ENCODE data around the gene MBP.

Gene MBP

DNA sequence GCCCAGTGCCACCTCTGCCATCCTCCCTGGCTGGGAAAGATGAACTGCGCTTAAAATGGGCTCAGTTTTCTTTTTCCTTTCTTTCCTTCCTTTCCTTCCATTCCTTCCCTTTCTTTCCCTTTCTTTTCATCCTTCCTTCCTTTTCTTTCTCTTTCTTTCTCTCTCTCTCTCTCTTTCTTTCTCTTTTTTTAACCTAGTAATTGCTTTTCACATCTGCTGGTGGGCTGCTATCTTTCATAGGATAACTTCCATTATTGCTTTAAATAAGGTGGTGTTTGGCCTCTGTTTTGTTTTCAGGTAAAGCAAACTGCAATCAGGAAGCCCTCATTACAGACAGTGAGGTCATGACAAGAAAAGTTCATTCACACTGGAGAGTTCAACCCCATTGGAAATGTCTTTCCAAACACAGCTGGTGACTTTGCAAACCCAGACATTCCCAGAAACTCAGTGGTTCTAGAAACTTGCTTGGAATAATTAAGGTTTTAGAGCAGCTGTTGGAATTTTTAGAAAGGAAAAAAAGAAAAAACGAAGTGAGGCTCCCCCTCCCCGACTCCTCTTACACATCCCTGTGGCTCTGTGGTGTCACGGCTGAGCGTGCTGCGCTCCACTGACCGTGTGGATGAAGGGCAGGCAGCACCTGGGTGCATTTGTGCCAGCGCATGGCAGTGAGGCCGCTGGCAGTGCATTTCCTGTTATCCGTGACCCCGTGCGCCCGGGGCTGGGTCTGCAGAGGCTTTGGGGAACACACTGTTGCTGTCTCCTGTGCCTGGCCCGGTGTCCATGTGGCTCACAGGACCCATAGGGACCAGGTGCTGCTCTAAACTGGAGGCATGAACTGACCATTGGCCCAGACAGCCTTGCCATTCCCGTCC lies 76.9 kb downstream of the MBP start:
- Histone ChIP-seq H4K20me1 (ENCODE audit: insufficient read depth) (no peaks in the 10 kb centered on the region), H3K36me3 (ENCODE audit: insufficient read depth) (no peaks in the 10 kb centered on the region), H3K27me3 (ENCODE audit: insufficient read depth, low read depth) (no peaks in the 10 kb centered on the region), H3K4me1 (ENCODE audit: low read depth, poor library complexity, severe bottlenecking) (peaks cover 29% of the 10 kb centered on the region), H2AFZ (ENCODE audit: low read depth) (peak overlapping the region; percentile 5; the same call in 1 of the 2 replicates), H3K9ac (no peak overlapping the region), H3K4me2 (peak overlapping the region; percentile 24; the same call in 1 of the 2 replicates), H3K4me3 (IDR thresholded peaks at IDR 0.05; ENCODE audit: insufficient read depth, low read depth, low read length) (no peak overlapping the region), H3K27ac (peak overlapping the region; percentile 31), H3K79me2 (ENCODE audit: insufficient read depth, low read depth) (no peaks in the 10 kb centered on the region)
- TF ChIP-seq, protein P1, sequence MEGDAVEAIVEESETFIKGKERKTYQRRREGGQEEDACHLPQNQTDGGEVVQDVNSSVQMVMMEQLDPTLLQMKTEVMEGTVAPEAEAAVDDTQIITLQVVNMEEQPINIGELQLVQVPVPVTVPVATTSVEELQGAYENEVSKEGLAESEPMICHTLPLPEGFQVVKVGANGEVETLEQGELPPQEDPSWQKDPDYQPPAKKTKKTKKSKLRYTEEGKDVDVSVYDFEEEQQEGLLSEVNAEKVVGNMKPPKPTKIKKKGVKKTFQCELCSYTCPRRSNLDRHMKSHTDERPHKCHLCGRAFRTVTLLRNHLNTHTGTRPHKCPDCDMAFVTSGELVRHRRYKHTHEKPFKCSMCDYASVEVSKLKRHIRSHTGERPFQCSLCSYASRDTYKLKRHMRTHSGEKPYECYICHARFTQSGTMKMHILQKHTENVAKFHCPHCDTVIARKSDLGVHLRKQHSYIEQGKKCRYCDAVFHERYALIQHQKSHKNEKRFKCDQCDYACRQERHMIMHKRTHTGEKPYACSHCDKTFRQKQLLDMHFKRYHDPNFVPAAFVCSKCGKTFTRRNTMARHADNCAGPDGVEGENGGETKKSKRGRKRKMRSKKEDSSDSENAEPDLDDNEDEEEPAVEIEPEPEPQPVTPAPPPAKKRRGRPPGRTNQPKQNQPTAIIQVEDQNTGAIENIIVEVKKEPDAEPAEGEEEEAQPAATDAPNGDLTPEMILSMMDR (conservative IDR thresholded peaks at IDR 0.05; ENCODE audit: low read depth, low read length), result no peak

GRCh38 chr18:77054606-77055428 lies 77.8 kb downstream of the MBP start:
- no peaks in the 10 kb centered on the region for H3K79me2 ChIP-seq (ENCODE audit: insufficient read depth, low read depth)
- TF ChIP-seq, protein P1 (conservative IDR thresholded peaks at IDR 0.05; ENCODE audit: low read depth, low read length), result peak; percentile 61
- H3K4me1 ChIP-seq (ENCODE audit: low read depth, poor library complexity, severe bottlenecking), result peaks cover 21% of the 10 kb centered on the region
- no peaks in the 10 kb centered on the region for H4K20me1 ChIP-seq (ENCODE audit: insufficient read depth)
- H3K4me2 ChIP-seq, result peak overlapping the region; percentile 24
- H3K36me3 ChIP-seq (ENCODE audit: insufficient read depth), result no peaks in the 10 kb centered on the region
- no peak overlapping the region for H3K4me3 ChIP-seq (IDR thresholded peaks at IDR 0.05; ENCODE audit: insufficient read depth, low read depth, low read length)
- H2AFZ ChIP-seq (ENCODE audit: low read depth), result peak overlapping the region; percentile 5; the same call in 1 of the 2 replicates
- H3K27ac ChIP-seq, result peak overlapping the region; percentile 31
- no peaks in the 10 kb centered on the region for H3K27me3 ChIP-seq (ENCODE audit: insufficient read depth, low read depth)
- no peak overlapping the region for H3K9ac ChIP-seq

GRCh38 chr18:77054288-77054605 lies 78.3 kb downstream of the MBP start:
- H3K27me3 ChIP-seq (ENCODE audit: insufficient read depth, low read depth), result no peaks in the 10 kb centered on the region
- no peak overlapping the region for H3K9ac ChIP-seq
- no peak overlapping the region for H3K4me3 ChIP-seq (IDR thresholded peaks at IDR 0.05; ENCODE audit: insufficient read depth, low read depth, low read length)
- peaks cover 21% of the 10 kb centered on the region for H3K4me1 ChIP-seq (ENCODE audit: low read depth, poor library complexity, severe bottlenecking)
- TF ChIP-seq, protein P1 (conservative IDR thresholded peaks at IDR 0.05; ENCODE audit: low read depth, low read length), result no peak
- peak overlapping the region; percentile 24; the same call in 1 of the 2 replicates for H3K4me2 ChIP-seq
- no peaks in the 10 kb centered on the region for H4K20me1 ChIP-seq (ENCODE audit: insufficient read depth)
- no peaks in the 10 kb centered on the region for H3K79me2 ChIP-seq (ENCODE audit: insufficient read depth, low read depth)
- peak overlapping the region; percentile 31; the same call in 1 of the 2 replicates for H3K27ac ChIP-seq
- no peaks in the 10 kb centered on the region for H3K36me3 ChIP-seq (ENCODE audit: insufficient read depth)
- H2AFZ ChIP-seq (ENCODE audit: low read depth), result peak overlapping the region; percentile 5; the same call in 1 of the 2 replicates

DNA sequence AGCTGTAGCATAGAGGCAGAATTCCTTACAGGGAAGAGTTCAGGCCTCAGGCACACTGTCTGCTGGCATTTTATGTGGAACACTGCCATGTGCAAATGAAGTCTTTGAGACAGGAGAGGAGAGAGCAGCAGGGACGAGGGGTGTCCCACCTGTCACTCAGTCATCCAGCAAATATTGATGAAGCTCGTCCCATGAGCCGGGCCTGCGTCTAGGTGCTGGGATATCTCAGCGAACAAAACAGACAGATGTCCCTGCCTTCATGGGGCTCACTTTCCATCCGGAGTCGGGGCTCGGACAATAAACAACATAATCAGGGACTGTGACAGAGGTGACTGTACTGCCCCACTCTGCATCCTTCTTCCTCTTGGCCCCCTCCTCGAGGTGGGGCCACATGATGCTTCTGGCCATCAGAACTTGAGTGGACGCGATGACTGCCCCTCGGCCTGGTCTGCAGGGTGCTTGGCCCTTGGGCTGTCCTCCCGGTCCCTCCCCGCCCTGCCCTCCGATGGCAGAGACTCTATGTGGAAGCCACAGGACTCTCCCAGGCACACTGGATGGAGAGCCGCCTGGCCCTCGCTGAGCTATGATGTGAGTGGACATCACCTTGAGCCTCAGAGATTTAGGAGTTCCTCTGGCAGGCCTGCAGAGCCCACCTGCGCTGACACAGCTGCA lies 78.8 kb downstream of the MBP start:
- H3K27ac ChIP-seq, result no peak overlapping the region
- no peak overlapping the region for H3K4me2 ChIP-seq
- H3K4me3 ChIP-seq (IDR thresholded peaks at IDR 0.05; ENCODE audit: insufficient read depth, low read depth, low read length), result no peak overlapping the region
- no peaks in the 10 kb centered on the region for H3K36me3 ChIP-seq (ENCODE audit: insufficient read depth)
- TF ChIP-seq, protein P1 (conservative IDR thresholded peaks at IDR 0.05; ENCODE audit: low read depth, low read length), result no peak
- H3K4me1 ChIP-seq (ENCODE audit: low read depth, poor library complexity, severe bottlenecking), result peaks cover 21% of the 10 kb centered on the region
- H3K9ac ChIP-seq, result no peak overlapping the region
- no peaks in the 10 kb centered on the region for H4K20me1 ChIP-seq (ENCODE audit: insufficient read depth)
- H3K79me2 ChIP-seq (ENCODE audit: insufficient read depth, low read depth), result no peaks in the 10 kb centered on the region
- no peak overlapping the region for H2AFZ ChIP-seq (ENCODE audit: low read depth)
- no peaks in the 10 kb centered on the region for H3K27me3 ChIP-seq (ENCODE audit: insufficient read depth, low read depth)
